ENCODE measurements around the gene RASGRP2.

RASGRP2 gene

DNA sequence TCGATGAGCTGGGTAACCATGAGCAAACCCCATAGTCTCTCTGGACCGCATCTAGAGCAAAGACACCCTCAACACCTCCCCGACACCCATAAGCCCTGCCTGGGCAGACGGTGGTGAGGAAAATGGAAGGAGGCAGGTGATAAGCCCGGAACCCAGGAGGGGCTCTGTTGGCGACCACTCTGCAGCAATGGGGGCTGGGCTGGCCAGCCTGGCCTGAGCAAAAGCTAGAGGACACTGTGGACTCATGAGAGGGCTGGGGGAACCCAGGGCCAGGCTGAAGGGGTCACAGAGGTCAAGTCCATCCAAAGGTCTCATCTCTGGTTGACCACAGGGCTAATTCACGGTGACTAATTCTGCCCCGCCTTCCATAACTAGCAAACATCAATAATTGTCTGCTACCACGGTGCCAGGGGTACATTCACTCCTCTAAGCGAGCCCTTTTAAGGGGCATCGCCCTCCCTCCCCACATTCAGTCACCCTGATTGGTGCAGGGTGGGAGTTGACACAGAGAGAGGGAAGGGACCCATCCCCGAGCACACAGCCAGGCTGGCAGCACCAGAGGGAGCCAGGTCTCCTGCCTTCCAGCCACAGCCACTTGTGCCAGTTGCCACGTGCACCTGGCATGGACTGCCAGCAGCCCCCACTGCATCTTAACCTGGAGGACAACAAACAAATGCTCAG lies 11.9 kb upstream of the RASGRP2 start:
- DNase-seq: no peak

- DNase-seq: no peak
Measured at GRCh38 chr11:64754919-64755662, 11.1 kb upstream of the RASGRP2 start.

DNA sequence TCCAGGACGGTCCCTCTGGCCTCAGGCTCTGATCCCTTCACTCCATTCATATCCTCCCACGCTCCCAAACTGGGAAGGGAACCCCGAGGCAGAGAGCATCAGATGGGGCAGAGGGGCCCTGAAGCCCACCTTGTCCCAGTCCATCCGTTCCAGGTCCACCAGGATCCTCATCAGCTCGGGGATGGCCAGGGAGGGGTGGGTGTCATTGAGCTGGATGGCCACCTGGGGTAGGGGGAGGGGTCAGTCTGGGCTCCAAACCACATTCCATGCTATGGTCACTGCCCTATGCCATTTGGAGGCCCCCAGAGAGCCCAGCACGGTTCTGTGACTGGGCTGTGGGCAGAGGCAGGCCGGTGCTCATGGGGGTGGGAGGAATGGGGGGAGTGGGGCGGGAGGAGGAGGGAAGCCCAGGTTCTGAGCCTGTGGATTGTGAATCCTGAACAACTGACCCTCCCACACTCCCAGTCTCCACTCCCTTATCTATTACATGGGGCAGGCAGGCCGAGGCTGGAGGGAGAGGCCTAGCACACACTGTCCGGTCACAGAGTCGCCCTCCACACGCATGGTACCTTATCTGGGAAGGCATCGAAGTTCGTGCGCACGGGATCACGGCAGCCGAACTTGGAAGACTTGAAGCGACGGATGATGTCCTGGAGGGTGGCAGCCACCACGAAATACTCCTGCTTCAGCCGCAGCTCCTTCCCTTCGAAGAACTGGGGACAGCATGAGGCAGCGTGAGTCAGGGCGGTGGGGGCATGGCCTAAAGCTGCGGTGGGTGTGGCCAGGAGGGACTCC lies 10.4 kb upstream of the RASGRP2 start:
- DNase-seq: no peak

GRCh38 chr11:64753380-64754123 lies 9.6 kb upstream of the RASGRP2 start:
- no peak for DNase-seq

DNA sequence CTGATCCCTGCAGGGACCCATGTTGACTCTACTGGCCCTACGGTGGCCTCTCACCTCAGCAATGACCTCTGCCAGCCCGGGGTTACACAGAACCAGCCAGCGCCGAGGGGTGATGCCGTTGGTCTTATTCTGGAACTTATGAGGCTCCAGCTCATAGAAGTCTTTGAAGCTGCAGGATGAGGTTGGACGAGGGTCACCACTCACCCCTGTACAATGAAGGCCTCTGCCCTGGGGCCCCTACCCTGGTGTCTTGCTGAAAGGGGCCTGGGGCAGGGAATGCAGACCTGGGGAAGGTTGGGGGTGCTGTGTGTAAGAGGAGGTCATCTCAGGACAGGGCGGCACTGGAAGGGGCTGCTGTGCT lies 9.1 kb upstream of the RASGRP2 start:
- DNase-seq: no peak

- DNase-seq: peak; percentile 35
Measured at GRCh38 chr11:64752175-64752970, 8.4 kb upstream of the RASGRP2 start.

DNA sequence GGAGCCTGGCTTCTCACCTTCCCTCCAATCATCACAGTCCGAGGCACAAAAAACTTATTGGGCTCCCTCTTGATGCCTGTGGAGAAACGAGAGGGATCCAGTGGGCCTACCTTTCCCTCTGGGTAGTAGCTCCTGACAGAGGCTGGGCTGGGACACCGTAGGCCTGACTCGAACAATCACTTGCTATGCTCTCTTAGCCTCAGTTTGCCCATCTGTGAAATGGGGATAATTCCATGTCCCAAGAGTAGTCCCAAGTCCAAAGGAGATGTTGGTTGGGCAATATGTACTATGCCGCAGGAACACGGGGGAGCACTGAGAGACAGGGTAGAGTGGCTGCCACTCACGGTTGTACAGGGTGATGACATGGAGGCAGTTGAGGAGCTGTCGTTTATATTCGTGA lies 7.6 kb upstream of the RASGRP2 start:
- DNase-seq: no peak

DNA sequence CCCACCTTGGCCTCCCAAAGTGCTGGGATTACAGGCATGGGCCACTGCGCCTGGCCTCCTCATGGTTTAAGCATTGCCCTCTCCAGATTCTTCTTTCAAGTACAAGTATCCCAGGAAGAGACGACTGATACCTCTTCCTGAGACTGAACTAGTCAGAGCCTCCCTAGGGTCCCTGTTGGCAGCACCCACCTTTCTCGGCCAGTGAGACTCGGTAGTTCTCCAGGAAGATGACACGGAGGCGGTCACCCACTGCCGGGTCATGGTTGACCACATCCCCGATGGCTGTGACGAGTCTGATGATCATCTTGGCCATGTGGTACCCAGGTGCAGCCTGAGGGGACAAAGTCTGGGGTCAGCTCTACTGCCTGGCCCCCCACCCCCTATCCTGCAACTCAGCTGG lies 7.2 kb upstream of the RASGRP2 start:
- no peak for DNase-seq

DNA sequence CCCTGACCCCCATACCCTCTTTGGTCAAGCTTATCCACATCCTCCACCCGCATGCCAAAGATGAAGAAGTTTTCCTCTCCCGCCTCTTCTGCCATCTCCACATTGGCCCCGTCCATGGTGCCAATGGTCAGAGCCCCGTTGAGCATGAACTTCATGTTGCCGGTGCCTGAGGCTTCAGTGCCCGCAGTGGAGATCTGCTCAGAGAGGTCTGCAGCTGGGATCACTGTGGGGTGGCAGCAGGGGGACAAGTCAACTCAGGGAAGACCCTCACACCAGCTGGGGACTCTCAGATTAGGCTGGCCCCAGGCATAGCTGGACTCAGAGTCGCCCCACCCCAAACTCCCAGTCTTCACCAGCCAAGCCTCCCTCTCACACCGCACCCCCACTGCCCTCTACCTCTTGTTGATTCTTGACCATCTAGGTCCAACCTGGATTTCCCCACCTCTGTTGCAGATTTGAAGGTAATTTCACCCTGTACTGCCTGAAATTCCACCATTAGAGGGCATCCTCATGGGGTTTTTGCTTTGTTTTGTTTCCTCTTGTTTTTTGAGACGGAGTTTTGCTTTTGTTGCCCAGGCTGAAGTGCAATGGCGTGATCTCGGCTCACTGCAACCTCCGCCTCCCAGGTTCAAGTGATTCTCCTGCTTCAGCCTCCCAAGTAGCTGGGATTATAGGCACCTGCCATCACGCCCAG lies 6.6 kb upstream of the RASGRP2 start:
- no peak for DNase-seq

GRCh38 chr11:64747961-64748665 lies 4.2 kb upstream of the RASGRP2 start:
- no peak for DNase-seq

DNA sequence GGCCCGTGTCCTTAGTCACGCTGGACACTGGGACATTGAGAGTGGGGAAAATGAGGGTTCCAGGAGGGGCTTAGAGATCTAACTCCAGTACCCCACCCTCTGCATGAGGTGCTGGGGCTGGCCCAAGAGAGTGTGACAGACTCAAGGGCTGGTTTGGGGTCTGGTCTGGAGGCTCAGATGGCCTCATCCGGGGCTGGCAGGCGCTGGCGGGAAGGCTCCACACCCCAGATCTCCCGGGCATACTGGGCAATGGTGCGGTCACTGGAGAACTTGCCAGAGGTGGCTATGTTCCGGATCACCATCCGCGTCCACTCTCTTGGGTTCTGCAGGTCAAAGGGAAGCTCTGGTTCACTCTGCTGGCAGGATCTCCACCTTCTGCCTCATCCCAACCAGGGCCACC lies 2.5 kb upstream of the RASGRP2 start:
- no peak for DNase-seq

GRCh38 chr11:64745521-64746328 lies 1.8 kb upstream of the RASGRP2 start:
- DNase-seq: no peak

DNA sequence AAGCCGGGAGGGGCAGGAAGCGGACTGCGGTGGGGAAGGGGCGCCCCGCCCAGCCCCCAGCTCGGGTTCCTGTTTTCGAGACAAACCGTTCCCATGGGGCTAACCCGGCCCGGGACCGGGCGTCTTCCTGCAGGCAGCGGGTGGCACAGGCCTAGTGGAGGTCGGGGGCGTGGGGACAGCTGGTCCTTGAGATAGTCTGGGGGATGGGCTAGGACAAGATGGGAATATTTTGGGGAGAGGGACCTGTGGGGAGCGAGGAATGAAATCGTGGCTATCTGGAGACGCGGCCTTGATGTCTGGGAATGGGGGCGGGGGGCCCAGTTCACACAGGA lies 1.2 kb upstream of the RASGRP2 start:
- no peak for DNase-seq

- DNase-seq: no peak
Measured at GRCh38 chr11:64744544-64745188, 724 bp upstream of the RASGRP2 start.

DNA sequence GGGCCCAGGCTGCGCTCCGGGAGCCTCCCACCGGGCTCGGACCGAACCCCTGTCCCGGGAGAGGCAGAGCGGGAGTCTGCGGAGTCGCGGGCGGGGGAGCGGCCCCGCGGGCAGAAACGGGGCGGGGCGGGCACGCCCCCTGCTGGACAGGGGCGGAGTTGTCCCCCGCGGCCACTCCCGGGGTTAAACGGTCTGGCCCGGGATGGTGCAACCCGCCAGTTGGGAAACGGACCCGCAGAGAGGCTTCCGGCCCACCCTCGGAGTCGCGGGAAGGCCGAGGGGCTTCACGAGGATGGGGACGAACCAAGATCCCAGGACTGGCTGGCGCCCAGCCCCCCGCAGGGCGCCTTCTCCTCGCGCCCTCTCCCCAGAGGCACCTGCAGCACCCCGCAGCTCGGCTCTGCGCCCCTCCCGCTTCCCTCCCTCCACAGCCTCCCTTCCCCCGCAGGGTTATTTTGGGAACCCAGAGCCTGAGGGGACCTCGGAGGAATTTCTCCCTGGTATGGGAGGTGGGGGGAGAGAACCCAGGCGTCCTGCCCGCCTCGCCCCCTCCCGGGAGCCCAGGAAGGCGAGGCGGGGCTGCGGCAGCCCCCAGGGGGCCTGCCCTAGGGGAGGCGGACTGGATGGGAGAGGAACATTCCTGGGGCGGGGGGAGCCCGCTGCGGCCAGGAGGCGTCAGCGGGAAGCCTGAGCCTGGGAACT lies 902 bp downstream of the RASGRP2 start:
- DNase-seq: no peak

DNA sequence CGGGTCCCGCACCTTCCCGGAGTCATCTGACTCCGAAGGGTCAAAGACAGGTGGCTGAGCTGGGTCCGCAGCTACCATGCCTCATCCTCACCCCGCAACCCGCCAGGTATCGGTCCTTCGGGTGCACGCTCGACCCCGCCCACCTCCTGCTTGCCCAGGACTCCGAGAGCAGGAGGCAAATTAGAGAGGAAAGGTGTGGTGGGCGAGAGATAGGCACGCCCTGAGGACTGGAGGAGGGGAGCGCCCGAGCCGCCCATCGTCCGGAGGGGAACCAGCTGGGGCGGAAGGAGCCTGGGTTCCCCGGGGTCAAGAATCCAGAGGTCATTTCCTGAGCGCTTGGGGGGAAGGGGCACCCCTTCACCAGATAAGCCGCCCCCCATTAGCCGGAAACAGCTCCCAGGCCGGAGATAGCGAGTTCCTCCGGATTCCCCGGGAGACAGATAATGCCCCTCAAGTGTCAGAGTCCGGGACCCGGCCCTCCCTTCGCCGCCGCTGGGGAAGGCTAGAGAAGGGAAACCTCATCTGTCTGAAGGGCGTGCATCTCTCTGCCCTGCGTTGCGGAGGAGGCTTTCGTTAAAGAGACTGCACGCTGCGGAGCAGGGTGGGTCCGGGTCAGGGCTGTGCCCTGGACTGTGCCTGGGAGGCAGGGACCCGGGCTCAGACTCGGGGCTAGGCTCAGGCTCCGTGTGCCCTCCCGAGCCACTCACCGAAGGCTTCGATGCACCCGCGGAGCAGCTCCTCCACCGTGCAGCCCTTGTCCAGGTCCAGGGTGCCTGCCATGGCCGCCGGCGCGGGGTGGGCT lies 1.7 kb downstream of the RASGRP2 start:
- no peak for DNase-seq

GRCh38 chr11:64741375-64742086 lies 2.4 kb downstream of the RASGRP2 start:
- no peak for DNase-seq

DNA sequence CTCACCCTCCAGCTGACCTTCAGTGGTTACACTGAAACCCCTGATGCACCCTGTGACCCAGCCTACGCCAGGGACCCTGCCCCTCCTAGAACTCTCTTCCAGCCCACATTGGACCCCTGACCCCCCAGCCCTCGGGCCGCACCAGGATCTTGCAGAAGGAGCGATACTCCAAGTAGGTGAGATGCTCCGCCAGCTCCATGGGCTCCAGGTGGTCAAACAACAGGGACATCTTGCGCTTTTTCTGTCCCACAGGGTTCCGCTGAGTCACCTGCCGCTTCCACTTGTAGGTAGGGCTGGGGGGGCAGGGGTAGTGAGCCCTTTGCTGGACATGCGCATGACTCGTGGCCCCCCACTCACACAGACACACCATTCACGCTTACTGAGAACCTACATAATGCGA lies 4.1 kb downstream of the RASGRP2 start:
- no peak for DNase-seq

All from NCI-H524 treated with DMSO at 0.1 percent for 48 hours (cell line).